Panc1 (cell line): ENCODE results near the gene CDKN2B-AS1. TPM values are rescaled to one million over a fixed set of nuclear protein-coding genes. Genes with fewer than 3 reads are reported as not detected.

ENCODE experiments used
- ATAC-seq: fragments of 200-7000 bp; cut with Tn5 transposase; 2 replicates; pipeline ENCODE4 v1.9.1; 2020; ENCODE audit warnings: mild to moderate bottlenecking, moderate library complexity
- BruUV-seq: library from RNA; stranded (reverse); fragments of 400-500 nt; replicated peaks from 2 replicates; lab custom pipeline; 2021; lab: Mats Ljungman, UMichigan
- CTCF ChIA-PET: fragments of 300-600 bp; sonication (Branson Sonifier 250); formaldehyde crosslinking; loops from one replicate; lab custom pipeline; 2022; ENCODE audit warnings: antibody characterized with exemption; lab: Charles Lee
- POLR2A ChIA-PET: fragments of 300-600 bp; sonication (Branson Sonifier 250); formaldehyde crosslinking; loops from one replicate; lab custom pipeline; 2022; ENCODE audit warnings: antibody characterized with exemption; lab: Charles Lee
- DNase-seq: peaks from one replicate; pipeline ENCODE4 v3.0.0-alpha.2; 2010; ENCODE audit warnings: low read depth, low spot score
- H3K27ac ChIP-seq: 2 replicates; pipeline ENCODE4 v1.5.1; 2011; ENCODE audit warnings: mild to moderate bottlenecking, low read length, inconsistent platforms
- H3K27me3 ChIP-seq: fragments of 200-500 bp; sonication (Bioruptor generic); 2 replicates; pipeline ENCODE4 v1.6.0; 2014; ENCODE audit warnings: low read length, inconsistent platforms; ENCODE audit not compliant: control insufficient read depth, insufficient read depth
- H3K36me3 ChIP-seq: fragments of 200-500 bp; sonication (Bioruptor generic); 2 replicates; pipeline ENCODE4 v1.5.1; 2014; ENCODE audit warnings: inconsistent platforms, mild to moderate bottlenecking, low read length, moderate library complexity; ENCODE audit not compliant: control insufficient read depth, insufficient read depth
- H3K4me1 ChIP-seq: 2 replicates; pipeline ENCODE4 v1.5.1; 2011; ENCODE audit warnings: inconsistent platforms, mild to moderate bottlenecking, low read length, moderate library complexity; ENCODE audit not compliant: control insufficient read depth, insufficient read depth
- H3K4me3 ChIP-seq, 2 experiments: 2 replicates each; pipeline ENCODE4 v1.5.1; 2011 to 2012; ENCODE audit warnings: low read depth in 2 of 2, low read length in 2 of 2, mild to moderate bottlenecking in 2 of 2, inconsistent platforms in 1 of 2, moderate library complexity in 1 of 2
- H3K9me3 ChIP-seq: fragments of 200-500 bp; sonication (Bioruptor generic); 2 replicates; pipeline ENCODE4 v1.5.1; 2014; ENCODE audit warnings: low read depth, mild to moderate bottlenecking, inconsistent platforms, low read length, moderate library complexity; ENCODE audit not compliant: control insufficient read depth, insufficient read depth
- CTCF ChIP-seq: fragments of 450-650 bp; IDR thresholded peaks from 2 replicates; pipeline ENCODE4 v1.5.1; 2017; ENCODE audit warnings: mild to moderate bottlenecking
- POLR2AphosphoS5 ChIP-seq: IDR thresholded peaks from 2 replicates; pipeline ENCODE4 v1.6.1; 2012; ENCODE audit warnings: mild to moderate bottlenecking, low read depth, low read length, moderate library complexity
- REST ChIP-seq, 2 experiments: IDR thresholded peaks; 2 replicates each; pipeline ENCODE4 v1.6.1; 2011 to 2012; ENCODE audit warnings: low read depth in 2 of 2, control low read depth in 1 of 2, low read length in 1 of 2, mild to moderate bottlenecking in 1 of 2, moderate library complexity in 1 of 2; ENCODE audit not compliant: insufficient read depth in 1 of 2
- SIN3A ChIP-seq: IDR thresholded peaks from 2 replicates; pipeline ENCODE4 v1.6.1; 2012; ENCODE audit warnings: low read depth, mild to moderate bottlenecking, low read length, moderate library complexity, borderline replicate concordance; ENCODE audit not compliant: insufficient read depth
- TCF7L2 ChIP-seq: IDR thresholded peaks from 2 replicates; pipeline ENCODE4 v1.6.1; 2011; ENCODE audit warnings: mild to moderate bottlenecking, low read depth, low read length, inconsistent platforms
- in situ Hi-C: cut with HindIII; loops from 2 replicates; pipeline ENCODE4 v1.10.0; 2016; ENCODE audit warnings: low sequenced_read_pairs, low pct_unique_long_range_greater_than_20kb
- intact Hi-C: fragments of 100-400 bp; cut with micrococcal nuclease; formaldehyde crosslinking; loops from one replicate; pipeline ENCODE4 v1.10.0; 2022; ENCODE audit not compliant: unreplicated experiment
- total RNA-seq: library from RNA; stranded (reverse); gene quantifications from one replicate; pipeline ENCODE4 v1.2.1, GENCODE V29; 2021; ENCODE audit not compliant: unreplicated experiment

The CDKN2B-AS1 gene
- total RNA-seq, 1 experiment from 2014 or later, result not detected

- intact Hi-C loops (no loop called here), in situ Hi-C loops (no loop called here)
- ATAC-seq, result no peak
- TF ChIP-seq POLR2AphosphoS5, result no peak
- no peak for TF ChIP-seq SIN3A
- TF ChIP-seq REST (IDR thresholded peaks at IDR 0.05; ENCODE audit: insufficient read depth in 1 of 2, low read depth in 2 of 2, low read length in 1 of 2), result no peak
- no peak for TF ChIP-seq CTCF
- DNase-seq, result no peak
- no peaks in the 10 kb centered on the region for H3K4me1 ChIP-seq
- no peak overlapping the region for H3K4me3 ChIP-seq
- no peaks in the 10 kb centered on the region for H3K9me3 ChIP-seq
- ChIA-PET CTCF (no interaction called here), POLR2A (no interaction called here)
- no peaks in the 10 kb centered on the region for H3K27me3 ChIP-seq
- H3K27ac ChIP-seq, result no peak overlapping the region
- no peaks in the 10 kb centered on the region for H3K36me3 ChIP-seq
- BruUV-seq, result no TSS peak
These were observed 107.8 kb downstream of the CDKN2B-AS1 start for GRCh38 chr9:22102146-22103053.

- intact Hi-C loops, result no loop called here
- POLR2A ChIA-PET, result no interaction called here
- no TSS peak for BruUV-seq
- no peak for TF ChIP-seq POLR2AphosphoS5
- TF ChIP-seq TCF7L2, result no peak
- TF ChIP-seq SIN3A, result no peak
- no peak for TF ChIP-seq CTCF
- TF ChIP-seq REST (IDR thresholded peaks at IDR 0.05; ENCODE audit: insufficient read depth in 1 of 2, low read depth in 2 of 2, low read length in 1 of 2), result no peak
- in situ Hi-C loops, result no loop called here
- no peak for ATAC-seq
- H3K27me3 ChIP-seq, result no peaks in the 10 kb centered on the region
- DNase-seq, result no peak
- H3K27ac ChIP-seq, result no peak overlapping the region
- no peaks in the 10 kb centered on the region for H3K9me3 ChIP-seq
- CTCF ChIA-PET, result no interaction called here
- no peaks in the 10 kb centered on the region for H3K4me1 ChIP-seq
- H3K36me3 ChIP-seq, result no peaks in the 10 kb centered on the region
- H3K4me3 ChIP-seq, result no peak overlapping the region
These were observed 109.3 kb downstream of the CDKN2B-AS1 start for GRCh38 chr9:22103685-22104575.
